GM18498 (cell line): ENCODE results near the gene ZNF423.
"Not testable (repeated sequence)": the region's sequence is repeated elsewhere in the genome, so short reads cannot be mapped to it uniquely, and the experiment has no call there.

Source experiments
- ATAC-seq: cut with Tn5 transposase; IDR thresholded peaks from one replicate; pipeline ENCODE4 v1.9.1; 2021; ENCODE audit warnings: mild to moderate bottlenecking, moderate library complexity; ENCODE audit not compliant: unreplicated experiment

The ZNF423 gene

GRCh38 chr16:49700251-49701064 is 155.5 kb downstream of the ZNF423 start:
- ATAC-seq: no peak

DNA sequence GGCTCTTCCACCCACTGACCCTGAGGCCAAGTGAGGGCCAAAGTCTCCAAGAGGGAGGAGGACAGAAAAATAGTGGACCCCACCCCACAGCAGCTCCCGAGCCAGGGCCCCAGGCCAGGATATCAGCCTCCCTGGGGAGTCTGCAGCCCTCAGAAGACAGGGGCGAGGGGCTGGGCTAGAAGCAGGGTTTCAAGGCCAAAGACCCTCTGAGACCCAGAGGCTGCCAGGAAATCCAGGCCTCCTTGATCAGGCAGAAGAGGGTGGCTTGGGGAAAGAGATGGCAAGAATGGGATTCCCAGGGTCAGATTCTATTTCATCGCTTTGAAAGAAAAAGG is 156.1 kb downstream of the ZNF423 start:
- ATAC-seq: no peak

DNA sequence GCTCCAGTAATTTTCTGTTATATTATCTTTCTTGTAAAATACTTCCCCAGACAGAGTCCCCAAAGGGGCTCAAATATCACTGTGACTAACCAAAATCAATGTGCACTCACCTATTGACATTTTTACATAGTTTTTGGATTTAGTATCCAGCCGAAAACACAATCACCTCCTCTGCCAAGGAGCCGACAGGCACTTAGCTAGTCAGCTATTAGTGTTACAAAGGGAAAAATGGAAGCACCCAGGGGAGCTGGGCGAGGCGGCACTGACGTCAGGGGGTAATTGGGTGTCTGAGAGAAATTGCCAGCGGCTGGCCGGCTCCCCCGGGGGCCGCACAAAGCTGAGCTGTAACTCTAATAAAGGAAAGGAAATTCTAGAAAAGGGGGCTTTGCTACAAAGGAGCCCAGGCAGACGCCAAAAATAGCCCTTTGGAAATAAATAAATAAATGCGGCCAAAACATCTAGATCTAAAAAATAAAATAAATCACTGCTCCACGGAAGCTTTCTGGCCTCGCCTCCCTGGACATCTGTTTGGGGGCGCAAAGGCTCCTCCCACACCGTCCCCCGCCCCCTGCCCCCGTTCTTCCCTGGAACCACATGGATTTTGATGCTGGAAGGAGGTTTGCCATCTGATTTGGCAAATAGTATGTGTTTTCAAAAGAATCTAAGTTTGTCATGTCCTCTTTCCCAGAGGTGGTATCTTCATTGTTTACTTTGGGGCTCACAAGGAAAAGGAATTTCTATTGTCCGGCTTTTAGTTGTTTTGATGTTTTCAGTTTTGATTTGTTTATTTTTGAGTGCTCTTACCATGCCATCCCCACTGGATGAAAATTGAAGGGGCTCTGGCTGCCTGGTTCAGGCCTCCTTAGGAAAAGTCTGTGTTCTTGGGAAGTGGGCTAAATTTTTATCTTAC is 156.7 kb downstream of the ZNF423 start:
- ATAC-seq: no peak

DNA sequence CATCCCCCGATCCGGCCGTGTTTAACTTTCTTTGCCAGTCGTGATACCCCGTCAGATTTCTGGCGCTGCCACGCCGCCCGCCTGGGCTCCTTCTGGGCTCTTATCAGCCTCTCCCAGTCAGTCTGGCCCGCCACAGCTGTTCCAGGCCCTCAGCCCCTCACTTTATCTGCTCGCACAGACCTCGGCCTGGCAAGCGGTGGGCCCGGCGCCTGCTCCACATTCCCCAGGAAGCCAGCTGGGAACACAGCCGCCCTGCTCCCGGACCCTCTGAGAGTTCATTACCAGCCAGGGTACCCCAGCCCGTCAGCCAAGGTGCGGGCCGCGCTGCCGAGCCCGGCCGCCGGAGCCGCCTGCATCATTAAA is 157.5 kb downstream of the ZNF423 start:
- no peak for ATAC-seq

DNA sequence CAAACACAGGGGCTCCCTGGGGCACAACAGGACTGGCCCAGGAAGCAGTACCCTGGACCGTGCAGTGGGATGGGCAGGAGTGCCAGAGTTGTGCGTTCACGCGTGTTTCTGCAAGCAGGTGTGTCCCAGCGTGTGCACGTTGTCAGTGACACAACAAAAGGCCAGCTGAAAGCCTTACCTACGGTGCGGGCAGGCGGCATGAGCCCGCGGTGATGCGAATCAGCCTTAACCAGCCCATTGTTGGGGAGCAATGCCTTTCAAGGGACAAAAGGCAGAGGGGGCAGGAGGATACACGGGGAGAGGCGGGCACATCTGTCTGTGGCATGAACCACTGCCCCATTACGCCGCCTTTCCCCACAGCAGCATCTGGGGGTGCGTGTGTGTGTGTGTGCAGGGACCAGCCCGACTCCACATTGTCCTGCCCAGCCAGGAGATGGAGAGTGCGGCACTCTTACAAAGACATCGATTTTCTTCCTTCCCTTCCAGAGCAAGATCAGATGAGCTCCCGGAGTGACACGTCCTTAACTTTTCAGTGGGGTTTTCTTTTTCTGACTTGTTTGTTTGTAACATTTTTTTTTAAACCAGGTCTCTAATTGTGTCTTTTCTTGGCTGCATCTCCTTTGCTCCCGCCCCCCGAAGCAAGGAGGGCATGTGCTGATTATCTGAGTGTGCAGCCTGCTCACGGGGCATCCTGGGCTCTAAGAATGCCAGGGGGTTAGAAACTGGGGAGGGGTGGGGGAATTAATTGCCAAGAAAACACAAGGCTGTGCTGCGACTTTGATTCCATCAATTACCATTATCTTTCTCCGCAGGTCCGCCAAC is 158.1 kb downstream of the ZNF423 start:
- ATAC-seq: no peak

DNA sequence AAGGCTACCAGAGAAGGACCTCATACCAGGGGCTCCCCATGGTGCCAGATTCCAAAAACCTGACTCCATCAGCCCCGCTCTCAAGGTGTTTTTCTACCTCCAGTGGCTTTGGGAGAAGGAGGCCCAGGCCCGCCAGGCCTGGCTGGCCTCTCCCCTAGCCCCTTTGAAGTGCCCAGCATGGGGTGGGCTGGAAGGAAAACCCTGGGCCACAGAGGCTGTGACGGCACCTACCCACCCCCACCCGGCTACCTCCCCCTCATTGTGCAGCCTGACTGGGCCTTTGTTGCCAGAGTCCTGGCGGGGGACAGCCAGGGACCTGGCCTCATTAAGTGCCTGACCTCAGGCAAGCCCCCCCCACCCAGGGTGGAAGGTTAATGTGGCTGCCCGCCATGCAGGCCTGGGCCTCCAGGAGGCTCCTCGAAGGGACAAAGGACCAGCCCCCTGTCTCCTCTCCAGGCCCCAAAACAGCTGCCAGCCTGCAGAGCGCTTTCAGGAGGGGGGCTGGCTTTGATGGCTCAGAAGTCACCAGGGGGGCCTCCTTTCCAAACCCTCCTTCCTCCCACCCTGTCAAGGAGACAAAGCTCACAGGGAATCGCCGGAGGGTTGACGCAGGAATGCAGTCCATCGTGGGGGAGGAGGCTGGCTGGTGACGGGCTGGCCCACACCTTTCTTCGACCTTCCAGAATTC is 159.4 kb downstream of the ZNF423 start:
- ATAC-seq: no peak

DNA sequence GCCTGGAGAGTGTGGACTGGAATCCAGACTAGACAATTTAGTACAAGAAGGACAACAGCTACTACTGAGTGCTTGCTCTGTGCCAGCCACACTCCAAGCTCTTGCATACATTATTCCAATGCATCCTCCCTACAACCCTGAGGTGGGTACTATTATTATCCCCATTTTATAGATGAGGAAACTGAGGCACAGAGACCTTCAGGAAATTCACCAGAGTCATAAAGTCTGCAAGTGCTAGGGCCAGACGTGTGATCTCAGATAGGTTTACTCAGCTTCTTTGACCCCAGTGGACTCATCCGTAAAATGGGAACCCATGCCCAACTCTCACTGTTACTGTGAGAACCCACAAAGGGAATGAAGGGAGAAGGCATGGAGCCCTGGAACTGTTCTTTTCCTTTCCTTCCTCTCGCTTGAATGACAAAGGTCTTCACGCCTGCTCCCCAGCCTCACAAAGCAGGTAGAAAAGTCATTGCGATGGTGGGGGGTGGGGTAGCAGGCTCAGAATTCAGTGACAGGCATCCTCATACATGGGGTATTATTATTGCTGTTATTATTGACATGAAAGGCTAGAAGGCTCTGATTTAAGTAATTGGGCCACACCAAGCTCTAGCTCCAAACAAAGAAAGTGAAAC is 160.0 kb downstream of the ZNF423 start:
- no peak for ATAC-seq

GRCh38 chr16:49693445-49693844 is 162.5 kb downstream of the ZNF423 start:
- no peak for ATAC-seq

GRCh38 chr16:49690778-49691177 is 165.1 kb downstream of the ZNF423 start:
- ATAC-seq: no peak

- ATAC-seq: no peak
Measured at GRCh38 chr16:49688036-49688697, 167.7 kb downstream of the ZNF423 start.

DNA sequence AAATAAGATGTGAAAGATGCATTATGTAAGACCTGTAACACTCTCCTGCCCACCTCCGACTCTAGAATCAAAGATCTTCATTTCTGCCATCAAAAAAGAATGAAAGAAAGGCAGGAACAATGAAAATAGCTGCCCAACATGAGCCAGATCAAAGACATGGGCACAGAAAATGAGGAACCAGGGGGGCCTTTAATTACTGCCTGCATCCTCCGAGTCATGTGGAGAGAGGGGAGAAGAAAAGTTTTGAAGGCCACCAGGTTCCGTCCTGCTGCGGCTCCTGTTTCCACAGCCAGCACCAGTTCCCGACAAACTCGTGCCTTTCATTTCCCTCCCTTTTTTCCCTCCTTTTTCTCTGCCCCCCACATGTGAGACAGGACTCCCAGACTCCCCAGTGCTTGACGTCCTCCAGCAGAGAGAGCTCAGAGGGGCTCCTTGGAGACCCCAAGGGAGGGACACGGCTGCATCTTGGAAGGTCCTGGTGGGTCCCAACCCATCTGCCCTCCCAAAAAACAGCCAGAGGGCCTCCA is 168.4 kb downstream of the ZNF423 start:
- ATAC-seq: no peak

DNA sequence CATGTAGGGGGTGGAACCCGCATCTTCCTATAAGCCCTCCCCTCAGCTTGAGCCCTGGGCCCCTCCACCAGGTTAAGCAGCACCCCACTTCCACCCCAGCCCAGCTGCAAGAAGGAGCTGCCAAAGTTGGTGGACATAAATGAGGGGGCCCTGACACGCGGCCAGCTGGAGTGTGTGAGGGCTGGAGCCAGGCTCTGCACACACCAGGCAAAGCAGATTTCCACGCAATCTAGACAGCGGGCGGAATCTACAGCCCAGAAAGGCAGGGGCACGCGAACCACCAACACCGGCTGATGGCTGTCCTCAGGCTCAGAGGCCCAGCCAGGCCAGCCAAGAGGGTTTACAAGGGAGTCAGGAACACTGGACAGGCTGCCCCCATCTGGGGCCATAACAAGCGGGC is 171.2 kb downstream of the ZNF423 start:
- no peak for ATAC-seq

GRCh38 chr16:49682577-49683165 is 173.2 kb downstream of the ZNF423 start:
- no peak for ATAC-seq

DNA sequence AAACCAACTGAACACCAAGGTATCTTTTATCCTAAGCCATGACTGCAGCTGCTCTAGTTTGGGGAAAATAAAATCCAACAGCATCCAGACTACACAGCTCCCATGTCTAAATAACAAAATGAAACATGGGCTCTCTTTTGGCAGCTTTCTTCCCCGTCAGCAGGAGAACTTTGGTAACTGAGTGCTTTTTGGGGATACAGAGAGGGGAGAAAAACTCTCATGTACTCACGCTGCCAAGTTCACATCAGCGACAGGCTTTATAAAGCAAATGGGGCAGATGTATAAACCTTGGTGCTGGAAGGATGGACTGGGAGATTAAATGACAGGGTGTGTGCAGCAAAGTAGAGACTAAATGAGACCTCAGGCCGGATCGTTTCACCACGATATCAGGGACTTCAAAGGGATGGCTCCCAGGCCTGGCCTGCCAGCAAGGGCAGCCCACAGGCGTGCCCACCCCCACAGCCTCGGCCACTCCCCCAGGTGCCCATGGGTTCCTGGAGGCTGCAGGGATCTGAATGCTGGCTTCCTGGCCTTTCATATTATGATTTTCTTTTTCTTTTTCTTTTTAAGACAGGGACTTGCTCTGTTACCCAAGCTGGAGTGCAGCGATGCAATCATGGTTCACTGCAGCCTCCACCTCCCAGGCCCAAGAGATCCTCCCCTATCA is 174.6 kb downstream of the ZNF423 start:
- ATAC-seq: no peak

- ATAC-seq: no peak
Measured at GRCh38 chr16:49679095-49679494, 176.8 kb downstream of the ZNF423 start.

DNA sequence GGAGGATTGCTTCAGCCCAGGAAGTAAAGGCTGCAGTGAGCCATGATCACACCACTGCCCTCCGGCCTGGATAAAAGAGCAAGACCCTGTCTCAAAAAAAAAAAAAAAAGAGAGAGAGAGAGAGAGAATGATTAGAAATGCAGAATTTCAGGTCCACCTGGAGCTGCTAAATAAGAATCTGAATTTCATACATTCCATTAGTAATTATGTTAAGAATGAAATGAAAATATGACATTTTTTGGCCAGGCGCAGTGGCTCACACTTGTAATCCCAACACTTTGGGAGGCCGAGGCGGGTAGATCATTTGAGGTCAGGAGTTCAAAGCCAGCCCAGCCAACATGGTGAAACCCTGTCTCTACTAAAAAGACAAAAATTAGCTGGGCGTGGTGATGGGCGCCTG is 178.3 kb downstream of the ZNF423 start:
- not testable (repeated sequence) for ATAC-seq

- ATAC-seq: no peak
Measured at GRCh38 chr16:49675413-49675812, 180.5 kb downstream of the ZNF423 start.

DNA sequence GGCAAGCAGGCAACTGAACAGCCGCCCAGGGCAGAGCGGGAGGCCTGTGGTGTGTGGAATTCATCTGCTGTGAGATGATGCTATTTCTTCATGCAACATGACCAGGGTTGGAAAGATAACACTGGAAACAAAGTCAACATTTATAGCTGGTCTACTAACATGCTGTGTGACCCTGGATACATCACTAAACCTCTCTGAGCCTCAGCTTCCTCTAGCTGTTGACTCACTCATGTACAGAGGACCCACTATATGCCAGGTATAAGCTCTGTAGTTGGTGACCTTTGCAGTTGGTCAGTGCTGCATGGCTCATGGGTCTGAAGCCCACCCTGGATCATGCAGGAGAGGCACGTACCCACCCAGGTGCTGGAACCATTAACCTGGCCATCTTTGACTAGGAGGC is 180.9 kb downstream of the ZNF423 start:
- no peak for ATAC-seq
